HepG2 (cell line): ENCODE results near the gene RHBDD3. TPM values are rescaled to one million over a fixed set of nuclear protein-coding genes. Genes with fewer than 3 reads are reported as not detected.
A peak's percentile ranks its signal among the peaks of the same experiment; 100 is the strongest.

Experiments
- ATF7-NPFF ChIP-seq: sonication (generic); formaldehyde crosslinking; IDR thresholded peaks from 2 replicates; pipeline ENCODE4 v1.8.1; 2023; ENCODE audit warnings: mild to moderate bottlenecking, low read depth, missing genetic modification reagents, moderate library complexity
- CCAR2 ChIP-seq: fragments of 200-400 bp; formaldehyde crosslinking; optimal IDR thresholded peaks from 2 replicates; pipeline ENCODE3; 2018; ENCODE audit warnings: low read depth, mild to moderate bottlenecking, low read length, moderate library complexity
- GTF2F1 ChIP-seq: fragments of 150-350 bp; IDR thresholded peaks from 2 replicates; pipeline ENCODE4 v1.6.1; 2014; ENCODE audit warnings: low read length
- JUND ChIP-seq: sonication (generic); formaldehyde crosslinking; IDR thresholded peaks from 2 replicates; pipeline ENCODE4 v1.8.0; 2022; ENCODE audit warnings: mild to moderate bottlenecking, missing genetic modification reagents
- THAP7 ChIP-seq: sonication (generic); formaldehyde crosslinking; IDR thresholded peaks from 2 replicates; pipeline ENCODE4 v1.8.1; 2023; ENCODE audit warnings: mild to moderate bottlenecking, missing genetic modification reagents
- TOPORS ChIP-seq: sonication (generic); formaldehyde crosslinking; IDR thresholded peaks from 2 replicates; pipeline ENCODE4 v1.8.0; 2023; ENCODE audit warnings: mild to moderate bottlenecking, missing genetic modification reagents
- ZNF766 ChIP-seq: sonication (generic); formaldehyde crosslinking; IDR thresholded peaks from 2 replicates; pipeline ENCODE4 v1.5.0; 2020; ENCODE audit warnings: missing genetic modification reagents, borderline replicate concordance
- ZNF776 ChIP-seq: sonication (generic); formaldehyde crosslinking; IDR thresholded peaks from 2 replicates; pipeline ENCODE4 v1.4.0; 2020; ENCODE audit warnings: mild to moderate bottlenecking, missing genetic modification reagents
- ZSCAN30 ChIP-seq: sonication (generic); formaldehyde crosslinking; IDR thresholded peaks from 2 replicates; pipeline ENCODE4 v1.5.0; 2020; ENCODE audit warnings: mild to moderate bottlenecking, missing genetic modification reagents
- polyA plus RNA-seq, 8 experiments: library from polyadenylated mRNA; depleted of rRNA in 3 of 8; stranded (reverse) in 7 of 8; unstranded in 1 of 8; fragments of >200 nt; fragmentation: Illumina TruSeq in 4 of 8; extraction: Trizol in 4 of 8; gene quantifications; 2 replicates each; pipeline versions ENCODE4 v1.2.1 to v1.2.3, GENCODE V29; 2011 to 2016; ENCODE audit warnings: low read depth in 4 of 8, missing spikeins in 1 of 8, mixed read lengths in 1 of 8; ENCODE audit not compliant: insufficient read depth in 1 of 8
- total RNA-seq, 5 experiments: library from RNA; depleted of rRNA; stranded (reverse); fragments of >200 nt; fragmentation: Illumina TruSeq; extraction: Trizol; gene quantifications; 2 replicates each; pipeline ENCODE4 v1.2.3, GENCODE V29; 2016; ENCODE audit warnings: low read depth in 1 of 5
- TF ChIP-seq, protein P1 (sequence below): IDR thresholded peaks from 2 replicates; pipeline ENCODE4 v1.6.1; 2016; ENCODE audit warnings: low read depth, missing genetic modification reagents, missing compliant biosample characterization
- TF ChIP-seq, protein P2 (sequence below): IDR thresholded peaks from 2 replicates; pipeline ENCODE4 v1.6.1; 2016; ENCODE audit warnings: mild to moderate bottlenecking, missing biosample characterization, missing genetic modification reagents
- TF ChIP-seq, protein P3 (sequence below): sonication (generic); formaldehyde crosslinking; IDR thresholded peaks from 2 replicates; pipeline ENCODE4 v1.4.0; 2020; ENCODE audit warnings: missing genetic modification reagents, borderline replicate concordance
- TF ChIP-seq, protein P4 (sequence below): sonication (generic); formaldehyde crosslinking; IDR thresholded peaks from 2 replicates; pipeline ENCODE4 v1.4.0; 2020; ENCODE audit warnings: low read depth, missing genetic modification reagents

The RHBDD3 gene
- total and polyA plus RNA-seq, 2 of the 13 experiments (the other 11 are each of a cell fraction or from before 2014, with no cell fraction given) = 12.1 to 26.7 TPM

DNA sequence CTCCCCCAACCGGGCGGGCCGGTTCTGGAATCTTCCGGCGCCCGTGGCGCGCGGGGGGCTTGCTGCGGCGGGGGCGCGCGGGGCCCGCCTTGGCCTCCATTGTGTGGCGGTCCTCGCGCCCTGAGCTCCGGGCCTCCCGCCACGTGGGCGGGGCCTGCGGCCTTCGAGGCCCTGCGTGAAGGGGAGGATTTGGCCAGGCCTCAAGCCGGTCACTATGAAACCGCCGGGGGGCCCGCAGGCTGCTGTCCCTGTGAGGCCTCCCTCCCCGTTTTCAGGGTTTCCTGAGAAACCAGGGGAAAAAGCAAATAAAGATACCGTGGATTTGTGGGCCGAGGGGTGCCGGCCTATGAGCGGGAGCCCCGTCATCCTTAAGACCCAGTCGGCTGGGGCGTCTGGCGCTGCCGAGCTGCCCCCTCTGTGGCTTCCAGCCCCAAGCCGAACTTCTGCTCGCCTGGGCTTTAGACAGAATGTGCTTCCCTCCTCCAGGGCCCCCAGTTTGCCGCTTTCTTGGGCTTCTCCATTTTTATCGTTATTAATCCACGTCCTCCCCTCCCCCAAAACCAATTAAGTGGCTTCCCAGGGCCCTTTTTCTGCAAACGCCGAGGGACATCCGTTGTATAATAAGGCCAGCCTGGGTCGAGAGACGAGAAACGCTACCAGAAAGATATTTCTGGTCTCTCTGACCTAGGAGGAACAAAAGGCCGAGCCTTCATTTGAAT is 889 bp upstream of the RHBDD3 start (continued):
- TF ChIP-seq, protein P1, sequence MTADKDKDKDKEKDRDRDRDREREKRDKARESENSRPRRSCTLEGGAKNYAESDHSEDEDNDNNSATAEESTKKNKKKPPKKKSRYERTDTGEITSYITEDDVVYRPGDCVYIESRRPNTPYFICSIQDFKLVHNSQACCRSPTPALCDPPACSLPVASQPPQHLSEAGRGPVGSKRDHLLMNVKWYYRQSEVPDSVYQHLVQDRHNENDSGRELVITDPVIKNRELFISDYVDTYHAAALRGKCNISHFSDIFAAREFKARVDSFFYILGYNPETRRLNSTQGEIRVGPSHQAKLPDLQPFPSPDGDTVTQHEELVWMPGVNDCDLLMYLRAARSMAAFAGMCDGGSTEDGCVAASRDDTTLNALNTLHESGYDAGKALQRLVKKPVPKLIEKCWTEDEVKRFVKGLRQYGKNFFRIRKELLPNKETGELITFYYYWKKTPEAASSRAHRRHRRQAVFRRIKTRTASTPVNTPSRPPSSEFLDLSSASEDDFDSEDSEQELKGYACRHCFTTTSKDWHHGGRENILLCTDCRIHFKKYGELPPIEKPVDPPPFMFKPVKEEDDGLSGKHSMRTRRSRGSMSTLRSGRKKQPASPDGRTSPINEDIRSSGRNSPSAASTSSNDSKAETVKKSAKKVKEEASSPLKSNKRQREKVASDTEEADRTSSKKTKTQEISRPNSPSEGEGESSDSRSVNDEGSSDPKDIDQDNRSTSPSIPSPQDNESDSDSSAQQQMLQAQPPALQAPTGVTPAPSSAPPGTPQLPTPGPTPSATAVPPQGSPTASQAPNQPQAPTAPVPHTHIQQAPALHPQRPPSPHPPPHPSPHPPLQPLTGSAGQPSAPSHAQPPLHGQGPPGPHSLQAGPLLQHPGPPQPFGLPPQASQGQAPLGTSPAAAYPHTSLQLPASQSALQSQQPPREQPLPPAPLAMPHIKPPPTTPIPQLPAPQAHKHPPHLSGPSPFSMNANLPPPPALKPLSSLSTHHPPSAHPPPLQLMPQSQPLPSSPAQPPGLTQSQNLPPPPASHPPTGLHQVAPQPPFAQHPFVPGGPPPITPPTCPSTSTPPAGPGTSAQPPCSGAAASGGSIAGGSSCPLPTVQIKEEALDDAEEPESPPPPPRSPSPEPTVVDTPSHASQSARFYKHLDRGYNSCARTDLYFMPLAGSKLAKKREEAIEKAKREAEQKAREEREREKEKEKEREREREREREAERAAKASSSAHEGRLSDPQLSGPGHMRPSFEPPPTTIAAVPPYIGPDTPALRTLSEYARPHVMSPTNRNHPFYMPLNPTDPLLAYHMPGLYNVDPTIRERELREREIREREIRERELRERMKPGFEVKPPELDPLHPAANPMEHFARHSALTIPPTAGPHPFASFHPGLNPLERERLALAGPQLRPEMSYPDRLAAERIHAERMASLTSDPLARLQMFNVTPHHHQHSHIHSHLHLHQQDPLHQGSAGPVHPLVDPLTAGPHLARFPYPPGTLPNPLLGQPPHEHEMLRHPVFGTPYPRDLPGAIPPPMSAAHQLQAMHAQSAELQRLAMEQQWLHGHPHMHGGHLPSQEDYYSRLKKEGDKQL (CRISPR knock-in tag) = no peak
- TF ChIP-seq, protein P2, sequence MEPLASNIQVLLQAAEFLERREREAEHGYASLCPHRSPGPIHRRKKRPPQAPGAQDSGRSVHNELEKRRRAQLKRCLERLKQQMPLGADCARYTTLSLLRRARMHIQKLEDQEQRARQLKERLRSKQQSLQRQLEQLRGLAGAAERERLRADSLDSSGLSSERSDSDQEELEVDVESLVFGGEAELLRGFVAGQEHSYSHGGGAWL (CRISPR knock-in tag) = peak; percentile 79; the same call in 1 of the 2 replicates
- peak; percentile 60; the same call in 1 of the 2 replicates for TF ChIP-seq ZNF766
- peak; percentile 92; the same call in 1 of the 2 replicates for TF ChIP-seq ZSCAN30 (CRISPR knock-in tag)
- no peak for TF ChIP-seq GTF2F1
- no peak for TF ChIP-seq THAP7
- TF ChIP-seq ATF7-NPFF (CRISPR knock-in tag) = peak; percentile 81
- TF ChIP-seq ZNF776 (CRISPR knock-in tag) = no peak; the same call in 1 of the 2 replicates
- no peak for TF ChIP-seq TOPORS (CRISPR knock-in tag)
- TF ChIP-seq, protein P3, sequence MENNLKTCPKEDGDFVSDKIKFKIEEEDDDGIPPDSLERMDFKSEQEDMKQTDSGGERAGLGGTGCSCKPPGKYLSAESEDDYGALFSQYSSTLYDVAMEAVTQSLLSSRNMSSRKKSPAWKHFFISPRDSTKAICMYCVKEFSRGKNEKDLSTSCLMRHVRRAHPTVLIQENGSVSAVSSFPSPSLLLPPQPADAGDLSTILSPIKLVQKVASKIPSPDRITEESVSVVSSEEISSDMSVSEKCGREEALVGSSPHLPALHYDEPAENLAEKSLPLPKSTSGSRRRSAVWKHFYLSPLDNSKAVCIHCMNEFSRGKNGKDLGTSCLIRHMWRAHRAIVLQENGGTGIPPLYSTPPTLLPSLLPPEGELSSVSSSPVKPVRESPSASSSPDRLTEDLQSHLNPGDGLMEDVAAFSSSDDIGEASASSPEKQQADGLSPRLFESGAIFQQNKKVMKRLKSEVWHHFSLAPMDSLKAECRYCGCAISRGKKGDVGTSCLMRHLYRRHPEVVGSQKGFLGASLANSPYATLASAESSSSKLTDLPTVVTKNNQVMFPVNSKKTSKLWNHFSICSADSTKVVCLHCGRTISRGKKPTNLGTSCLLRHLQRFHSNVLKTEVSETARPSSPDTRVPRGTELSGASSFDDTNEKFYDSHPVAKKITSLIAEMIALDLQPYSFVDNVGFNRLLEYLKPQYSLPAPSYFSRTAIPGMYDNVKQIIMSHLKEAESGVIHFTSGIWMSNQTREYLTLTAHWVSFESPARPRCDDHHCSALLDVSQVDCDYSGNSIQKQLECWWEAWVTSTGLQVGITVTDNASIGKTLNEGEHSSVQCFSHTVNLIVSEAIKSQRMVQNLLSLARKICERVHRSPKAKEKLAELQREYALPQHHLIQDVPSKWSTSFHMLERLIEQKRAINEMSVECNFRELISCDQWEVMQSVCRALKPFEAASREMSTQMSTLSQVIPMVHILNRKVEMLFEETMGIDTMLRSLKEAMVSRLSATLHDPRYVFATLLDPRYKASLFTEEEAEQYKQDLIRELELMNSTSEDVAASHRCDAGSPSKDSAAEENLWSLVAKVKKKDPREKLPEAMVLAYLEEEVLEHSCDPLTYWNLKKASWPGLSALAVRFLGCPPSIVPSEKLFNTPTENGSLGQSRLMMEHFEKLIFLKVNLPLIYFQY = no peak
- no peak for TF ChIP-seq JUND (CRISPR knock-in tag)
- no peak for TF ChIP-seq CCAR2
- TF ChIP-seq, protein P4, sequence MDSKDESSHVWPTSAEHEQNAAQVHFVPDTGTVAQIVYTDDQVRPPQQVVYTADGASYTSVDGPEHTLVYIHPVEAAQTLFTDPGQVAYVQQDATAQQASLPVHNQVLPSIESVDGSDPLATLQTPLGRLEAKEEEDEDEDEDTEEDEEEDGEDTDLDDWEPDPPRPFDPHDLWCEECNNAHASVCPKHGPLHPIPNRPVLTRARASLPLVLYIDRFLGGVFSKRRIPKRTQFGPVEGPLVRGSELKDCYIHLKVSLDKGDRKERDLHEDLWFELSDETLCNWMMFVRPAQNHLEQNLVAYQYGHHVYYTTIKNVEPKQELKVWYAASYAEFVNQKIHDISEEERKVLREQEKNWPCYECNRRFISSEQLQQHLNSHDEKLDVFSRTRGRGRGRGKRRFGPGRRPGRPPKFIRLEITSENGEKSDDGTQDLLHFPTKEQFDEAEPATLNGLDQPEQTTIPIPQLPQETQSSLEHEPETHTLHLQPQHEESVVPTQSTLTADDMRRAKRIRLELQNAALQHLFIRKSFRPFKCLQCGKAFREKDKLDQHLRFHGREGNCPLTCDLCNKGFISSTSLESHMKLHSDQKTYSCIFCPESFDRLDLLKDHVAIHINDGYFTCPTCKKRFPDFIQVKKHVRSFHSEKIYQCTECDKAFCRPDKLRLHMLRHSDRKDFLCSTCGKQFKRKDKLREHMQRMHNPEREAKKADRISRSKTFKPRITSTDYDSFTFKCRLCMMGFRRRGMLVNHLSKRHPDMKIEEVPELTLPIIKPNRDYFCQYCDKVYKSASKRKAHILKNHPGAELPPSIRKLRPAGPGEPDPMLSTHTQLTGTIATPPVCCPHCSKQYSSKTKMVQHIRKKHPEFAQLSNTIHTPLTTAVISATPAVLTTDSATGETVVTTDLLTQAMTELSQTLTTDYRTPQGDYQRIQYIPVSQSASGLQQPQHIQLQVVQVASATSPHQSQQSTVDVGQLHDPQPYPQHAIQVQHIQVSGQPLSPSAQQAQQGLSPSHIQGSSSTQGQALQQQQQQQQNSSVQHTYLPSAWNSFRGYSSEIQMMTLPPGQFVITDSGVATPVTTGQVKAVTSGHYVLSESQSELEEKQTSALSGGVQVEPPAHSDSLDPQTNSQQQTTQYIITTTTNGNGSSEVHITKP (CRISPR knock-in tag) = no peak
